GM19452 (cell line): Measurements from ENCODE around the gene TRIO.

Source experiments
- ATAC-seq: cut with Tn5 transposase; IDR thresholded peaks from one replicate; pipeline ENCODE4 v1.9.1; 2021; ENCODE audit not compliant: unreplicated experiment

TRIO gene

DNA sequence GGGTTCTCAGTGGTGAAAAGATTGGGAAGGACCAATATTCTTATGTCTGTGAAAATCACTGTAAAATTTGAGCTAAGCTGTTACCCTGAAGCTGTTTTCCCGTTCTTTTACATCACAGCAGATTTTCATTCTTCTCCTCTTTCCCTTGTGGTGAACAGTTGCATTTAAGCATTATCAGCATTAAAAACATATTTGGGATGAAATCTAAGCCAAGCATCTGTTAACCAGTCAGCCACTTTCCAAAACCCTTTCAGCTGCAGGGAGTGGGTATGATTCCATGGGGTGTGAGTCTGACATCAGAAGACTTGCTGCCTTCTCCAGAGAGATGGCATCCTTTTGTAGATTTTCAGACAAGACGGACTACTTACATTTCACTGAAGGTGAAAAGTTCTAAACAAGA is 97.2 kb downstream of the TRIO start:
- no peak for ATAC-seq

- no peak for ATAC-seq
Measured at GRCh38 chr5:14241141-14241540, 98.0 kb downstream of the TRIO start.

GRCh38 chr5:14242447-14242846 is 99.3 kb downstream of the TRIO start:
- ATAC-seq = no peak

DNA sequence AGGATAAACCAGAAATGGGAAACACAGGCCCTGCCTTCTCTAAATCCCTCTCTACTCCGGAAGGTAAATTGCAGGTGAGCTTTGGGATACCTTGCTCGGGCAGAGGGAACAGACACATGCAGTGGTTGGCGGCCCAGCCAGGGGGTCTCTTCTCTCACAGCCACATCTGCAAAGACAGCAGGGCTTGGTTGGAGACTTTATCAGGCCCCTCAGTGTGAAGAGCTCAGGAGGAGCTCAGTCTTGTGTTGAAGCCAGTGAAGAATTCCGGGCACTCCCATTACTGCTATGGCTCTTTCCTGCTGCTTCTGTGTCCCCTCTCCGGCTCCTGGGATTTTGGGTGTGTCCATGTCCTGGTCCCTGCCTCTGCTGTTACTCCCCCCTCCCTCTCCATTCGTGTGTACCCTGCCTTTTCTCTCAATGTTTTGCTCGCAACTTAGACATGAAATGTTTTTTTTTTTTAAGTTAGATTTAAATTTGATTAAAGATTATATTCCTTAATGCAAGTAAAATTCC is 99.8 kb downstream of the TRIO start:
- no peak for ATAC-seq

GRCh38 chr5:14243766-14244165 is 100.6 kb downstream of the TRIO start:
- no peak for ATAC-seq

DNA sequence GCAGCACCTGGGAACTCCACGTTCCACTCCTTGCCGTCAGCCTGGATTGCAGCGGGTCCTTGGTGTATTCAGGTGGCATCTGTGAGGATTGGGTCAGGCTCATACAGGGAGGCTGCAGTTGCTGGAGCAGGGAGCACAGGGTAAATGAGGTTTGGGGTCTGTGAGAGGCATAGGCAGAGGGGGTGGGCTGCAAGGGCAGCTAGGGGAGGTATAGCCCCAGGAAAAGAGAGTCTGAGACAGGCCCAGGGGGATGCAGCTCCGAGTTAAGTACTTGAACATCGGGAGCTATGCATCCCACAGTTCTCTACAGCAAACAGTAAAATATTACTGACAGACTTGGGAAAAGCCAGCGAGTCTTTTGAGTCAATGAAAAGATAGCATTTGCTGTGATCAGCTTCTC is 101.6 kb downstream of the TRIO start:
- ATAC-seq = no peak

- no peak for ATAC-seq
Measured at GRCh38 chr5:14245132-14245925, 102.2 kb downstream of the TRIO start.

DNA sequence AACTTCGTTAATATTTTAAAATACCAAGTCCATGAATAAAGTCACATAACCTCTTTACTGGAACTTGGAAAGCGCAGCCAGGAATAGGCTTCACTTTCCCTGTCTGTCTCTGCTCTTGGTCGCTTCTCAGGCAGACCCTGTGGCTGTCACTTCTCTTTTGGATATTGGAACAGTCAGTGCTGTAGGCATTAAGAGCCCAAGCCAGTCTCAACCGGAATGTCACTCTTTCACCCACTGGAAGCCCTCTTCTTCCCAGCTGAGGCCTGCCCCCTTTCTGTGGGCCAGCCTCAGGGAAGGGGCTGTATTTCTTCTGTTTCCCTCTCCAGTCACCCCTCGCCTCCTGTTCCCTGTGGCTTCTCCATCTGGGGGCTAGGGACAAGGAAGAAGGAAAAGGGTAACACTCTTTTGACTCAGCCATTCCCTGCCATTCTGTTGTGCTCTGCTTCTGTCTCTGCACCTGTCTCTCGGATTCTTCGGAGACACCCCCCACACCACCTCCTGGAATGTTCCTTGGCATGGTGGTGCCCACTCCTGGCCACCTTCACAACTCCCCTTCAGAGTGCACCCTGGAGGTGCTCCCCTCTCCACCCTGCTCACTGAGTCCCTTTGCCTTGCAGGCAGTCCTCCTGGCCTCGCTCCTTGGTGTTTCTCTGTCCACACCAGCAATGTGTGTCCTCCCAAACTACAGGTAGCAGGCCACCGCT is 103.4 kb downstream of the TRIO start:
- ATAC-seq = no peak

DNA sequence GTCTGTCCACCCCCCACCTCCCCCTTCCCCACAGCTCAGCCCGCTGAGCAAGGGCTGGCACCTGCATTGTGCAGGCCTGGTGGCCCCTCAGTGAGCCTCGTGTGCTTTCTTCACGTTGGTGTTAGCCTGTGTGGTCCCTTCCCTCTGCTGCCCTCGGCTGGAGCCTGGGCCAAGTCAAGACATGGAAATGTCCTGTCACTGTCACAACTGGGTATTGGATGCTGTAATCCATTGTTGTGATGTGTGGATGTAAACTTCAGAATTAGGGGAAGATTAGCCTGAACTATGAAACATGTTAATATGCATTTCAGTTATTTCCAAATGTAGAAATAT is 103.9 kb downstream of the TRIO start:
- ATAC-seq = no peak

- ATAC-seq = no peak
Measured at GRCh38 chr5:14249258-14250082, 106.3 kb downstream of the TRIO start.

DNA sequence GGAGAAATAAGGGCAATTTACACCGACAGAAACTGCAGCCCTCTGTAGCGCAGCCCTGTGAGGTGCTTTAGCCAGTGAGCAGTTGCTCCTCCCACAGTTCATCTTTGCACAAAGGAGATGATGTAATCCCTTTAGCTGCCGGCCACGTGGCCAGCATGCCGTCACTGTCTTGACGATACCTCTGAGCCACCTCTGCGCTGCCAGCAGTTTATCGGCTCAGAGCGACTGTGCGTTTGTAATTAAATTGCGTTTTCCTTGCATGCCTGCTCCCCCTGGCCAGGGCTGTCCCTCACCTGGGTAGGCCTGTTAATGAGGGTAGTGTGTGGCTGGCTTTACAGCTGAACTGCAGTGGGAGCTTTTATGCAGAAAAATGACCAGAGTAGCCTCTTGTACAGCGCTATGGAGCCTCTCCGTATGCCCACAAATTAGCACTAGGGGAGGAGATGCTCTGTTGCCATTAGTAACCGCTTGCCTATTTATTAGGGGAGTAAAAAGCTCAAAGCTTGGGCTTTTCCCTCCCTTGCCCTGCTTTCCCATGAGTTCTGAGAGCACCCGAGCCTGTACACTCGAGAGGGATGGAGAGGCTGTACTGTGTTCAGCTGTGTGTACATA is 107.0 kb downstream of the TRIO start:
- peak; percentile 4 for ATAC-seq

GRCh38 chr5:14250748-14251701 is 107.9 kb downstream of the TRIO start:
- ATAC-seq = peak; percentile 58

DNA sequence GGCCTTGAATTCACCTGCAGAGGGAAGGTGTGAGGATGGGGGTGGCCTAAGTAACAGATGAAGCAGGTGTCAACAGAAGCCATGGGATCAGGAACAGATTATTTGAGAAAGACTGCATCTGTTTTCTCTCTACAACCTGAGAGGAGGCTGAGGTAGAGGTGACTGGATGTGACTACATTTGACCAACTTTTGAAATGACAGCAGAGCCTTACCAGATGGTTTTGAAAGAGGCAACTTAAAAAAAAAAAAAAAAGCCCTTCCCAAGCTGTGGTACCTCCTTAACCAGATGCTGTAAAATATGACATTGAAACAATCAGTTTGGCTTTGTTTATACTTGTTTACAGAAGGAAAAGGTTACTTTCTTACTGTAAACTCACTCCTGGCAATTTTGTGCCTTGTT is 108.6 kb downstream of the TRIO start:
- ATAC-seq = peak; percentile 38

DNA sequence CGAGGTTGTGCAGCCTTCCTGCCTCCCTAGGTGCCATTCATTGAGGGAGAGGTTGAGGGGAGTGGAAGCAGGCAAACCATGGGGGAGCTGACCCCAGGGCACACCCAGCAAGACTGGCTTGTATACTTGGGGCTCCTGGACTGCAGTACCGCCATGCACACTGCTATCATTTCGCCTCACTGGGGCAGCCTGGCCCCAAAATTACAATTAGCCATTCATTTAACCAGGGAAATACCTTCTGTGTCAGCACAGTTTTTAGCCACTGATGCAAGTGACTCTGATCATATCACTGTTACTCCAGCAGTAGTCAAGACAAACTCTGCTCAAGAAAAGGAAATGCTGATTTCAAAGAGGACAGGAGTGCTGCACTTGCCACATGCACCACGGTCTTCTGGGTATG is 109.7 kb downstream of the TRIO start:
- ATAC-seq = no peak

DNA sequence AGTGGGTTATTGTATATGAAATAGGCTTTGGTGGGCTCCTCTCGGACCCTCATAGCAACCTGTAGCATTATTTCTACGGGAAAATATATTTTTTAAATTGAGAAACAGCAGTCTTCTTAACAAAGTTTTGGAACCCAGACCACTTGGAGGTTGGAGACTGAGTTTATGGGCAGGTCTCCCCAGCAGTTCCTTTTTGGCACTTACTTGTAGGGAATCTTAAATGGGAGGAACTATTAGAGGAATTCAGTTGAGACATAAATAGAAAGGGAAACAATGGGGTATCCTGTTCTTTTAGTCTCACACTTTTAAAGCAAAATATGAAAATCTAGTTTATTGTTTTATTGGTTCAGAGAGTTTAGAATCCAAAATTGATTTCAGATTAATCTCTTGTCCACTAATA is 111.5 kb downstream of the TRIO start:
- no peak for ATAC-seq

DNA sequence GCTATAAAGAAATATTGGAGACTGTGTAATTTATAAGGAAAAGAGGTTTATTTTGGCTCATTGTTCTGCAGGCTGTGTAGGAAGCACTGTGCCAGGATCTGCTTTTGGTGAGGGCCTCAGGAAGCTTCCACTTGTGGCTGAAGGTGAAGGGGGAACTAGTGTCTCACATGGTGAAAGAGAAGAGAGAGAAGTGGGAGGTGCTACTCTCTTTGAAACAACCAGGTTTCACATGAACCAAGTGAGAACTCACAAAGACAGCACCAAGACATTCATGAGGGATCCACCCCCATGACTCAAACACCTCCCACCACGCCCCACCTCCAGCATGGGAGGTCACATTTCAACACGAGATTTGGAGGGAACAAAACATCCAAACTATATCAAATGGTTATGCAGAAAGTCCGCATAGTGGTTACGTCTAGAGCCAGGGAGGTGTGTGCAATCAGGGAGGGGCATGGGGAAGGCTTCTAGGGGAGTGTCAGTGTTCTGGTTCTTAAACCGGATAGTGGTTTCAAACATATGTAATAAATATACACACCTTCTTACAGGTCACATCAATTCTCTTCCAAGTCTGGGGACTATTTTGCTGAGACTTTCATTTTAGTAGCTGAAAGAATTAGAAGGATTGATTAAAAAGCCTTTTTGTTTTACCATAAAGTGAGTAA is 113.0 kb downstream of the TRIO start:
- no peak for ATAC-seq

GRCh38 chr5:14256756-14257393 is 113.7 kb downstream of the TRIO start:
- ATAC-seq = no peak

- peak; percentile 65 for ATAC-seq
Measured at GRCh38 chr5:14257995-14258403, 114.9 kb downstream of the TRIO start.

DNA sequence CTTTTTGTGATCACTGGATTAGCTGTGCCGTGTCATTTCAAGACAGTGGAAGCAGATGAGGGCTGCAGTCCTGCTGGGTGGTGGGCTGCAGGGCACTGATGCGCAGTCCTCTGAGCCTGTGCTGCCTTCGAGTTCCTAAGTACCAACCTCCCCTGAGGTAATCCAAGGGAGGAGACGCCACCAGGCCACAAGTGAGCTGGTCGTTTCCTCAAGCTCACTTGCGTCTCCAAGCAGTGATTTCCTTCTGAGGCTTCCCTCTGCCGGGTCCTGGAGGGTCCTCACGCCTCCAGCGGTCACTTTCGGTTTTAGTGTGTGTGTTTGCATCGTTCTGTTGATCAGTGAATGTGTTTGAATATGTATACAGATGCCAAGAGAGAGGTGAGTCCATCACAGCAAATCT is 115.7 kb downstream of the TRIO start:
- peak; percentile 38 for ATAC-seq
